Kidney epithelial cell (primary cell): Measurements from ENCODE around the gene EPHX1. TPM values are rescaled to one million over a fixed set of nuclear protein-coding genes. Genes with fewer than 3 reads are reported as not detected.
"Not testable (repeated sequence)": the region's sequence is repeated elsewhere in the genome, so short reads cannot be mapped to it uniquely, and the experiment has no call there.

ENCODE experiments used
- DNase-seq: peaks from one replicate; pipeline ENCODE4 v3.0.0-alpha.2; 2010; ENCODE audit warnings: low read depth
- H3K27me3 ChIP-seq: 2 replicates; pipeline ENCODE4 v1.6.0; 2011; ENCODE audit warnings: low read length; ENCODE audit not compliant: control insufficient read depth, insufficient read depth
- H3K36me3 ChIP-seq: 2 replicates; pipeline ENCODE4 v1.5.1; 2011; ENCODE audit warnings: low read length; ENCODE audit not compliant: control insufficient read depth, insufficient read depth
- H3K4me3 ChIP-seq: 2 replicates; pipeline ENCODE4 v1.5.1; 2011; ENCODE audit warnings: low read depth, mild to moderate bottlenecking, control low read depth, low read length
- total RNA-seq: library from RNA; depleted of rRNA; stranded (reverse); fragments of >200 nt; gene quantifications from 2 replicates; pipeline ENCODE4 v1.2.3, GENCODE V29; 2015
- TF ChIP-seq, protein P1 (sequence below): IDR thresholded peaks from 2 replicates; pipeline ENCODE4 v1.5.1; 2011; ENCODE audit warnings: mild to moderate bottlenecking, moderate library complexity, low read length, control low read depth, inconsistent platforms; ENCODE audit not compliant: insufficient read depth, poor library complexity, severe bottlenecking

EPHX1 gene
- total RNA-seq, 1 donor from 2014 or later = 23.6 TPM

DNA sequence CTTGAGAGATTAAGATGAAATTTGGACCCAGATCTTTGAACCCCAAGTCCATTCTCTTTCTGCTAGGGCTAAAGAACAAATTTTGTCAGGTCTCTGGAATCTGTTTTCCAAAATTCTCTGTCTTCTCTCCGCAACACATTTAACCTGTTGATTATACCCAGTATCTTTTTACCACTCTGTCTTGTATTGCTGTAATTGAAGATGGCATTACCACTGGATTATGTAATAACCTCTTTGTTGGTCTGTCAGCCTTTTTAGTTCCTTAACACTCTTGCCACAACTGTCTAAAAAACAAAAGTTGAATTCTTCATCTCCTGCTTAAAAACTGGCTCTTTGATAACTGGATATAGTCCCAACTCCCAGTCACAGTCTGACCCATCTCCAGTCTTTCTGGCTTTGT is 29.3 kb upstream of the EPHX1 start:
- TF ChIP-seq, protein P1, sequence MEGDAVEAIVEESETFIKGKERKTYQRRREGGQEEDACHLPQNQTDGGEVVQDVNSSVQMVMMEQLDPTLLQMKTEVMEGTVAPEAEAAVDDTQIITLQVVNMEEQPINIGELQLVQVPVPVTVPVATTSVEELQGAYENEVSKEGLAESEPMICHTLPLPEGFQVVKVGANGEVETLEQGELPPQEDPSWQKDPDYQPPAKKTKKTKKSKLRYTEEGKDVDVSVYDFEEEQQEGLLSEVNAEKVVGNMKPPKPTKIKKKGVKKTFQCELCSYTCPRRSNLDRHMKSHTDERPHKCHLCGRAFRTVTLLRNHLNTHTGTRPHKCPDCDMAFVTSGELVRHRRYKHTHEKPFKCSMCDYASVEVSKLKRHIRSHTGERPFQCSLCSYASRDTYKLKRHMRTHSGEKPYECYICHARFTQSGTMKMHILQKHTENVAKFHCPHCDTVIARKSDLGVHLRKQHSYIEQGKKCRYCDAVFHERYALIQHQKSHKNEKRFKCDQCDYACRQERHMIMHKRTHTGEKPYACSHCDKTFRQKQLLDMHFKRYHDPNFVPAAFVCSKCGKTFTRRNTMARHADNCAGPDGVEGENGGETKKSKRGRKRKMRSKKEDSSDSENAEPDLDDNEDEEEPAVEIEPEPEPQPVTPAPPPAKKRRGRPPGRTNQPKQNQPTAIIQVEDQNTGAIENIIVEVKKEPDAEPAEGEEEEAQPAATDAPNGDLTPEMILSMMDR = no peak
- no peak overlapping the region for H3K4me3 ChIP-seq
- no peaks in the 10 kb centered on the region for H3K27me3 ChIP-seq
- no peak for DNase-seq
- no peaks in the 10 kb centered on the region for H3K36me3 ChIP-seq

DNA sequence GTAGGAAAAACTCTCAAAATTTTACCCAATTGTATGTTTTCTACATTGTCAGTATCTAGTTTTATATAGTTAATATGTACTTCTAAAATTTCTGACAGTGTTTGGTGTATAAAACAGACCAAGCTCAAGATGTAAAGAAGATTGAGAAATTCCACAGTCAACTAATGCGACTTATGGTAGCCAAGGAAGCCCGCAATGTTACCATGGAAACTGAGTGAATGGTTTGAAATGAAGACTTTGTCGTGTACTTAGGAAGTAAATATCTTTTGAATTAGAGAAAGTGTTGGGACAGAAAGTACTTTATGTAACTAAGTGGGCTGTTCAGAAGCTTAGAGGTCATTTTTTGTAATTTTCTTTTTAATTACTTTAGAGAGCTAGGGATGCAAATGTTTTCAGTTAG is 20.8 kb upstream of the EPHX1 start:
- H3K4me3 ChIP-seq, H3K36me3 ChIP-seq, DNase-seq: not testable (repeated sequence)

DNA sequence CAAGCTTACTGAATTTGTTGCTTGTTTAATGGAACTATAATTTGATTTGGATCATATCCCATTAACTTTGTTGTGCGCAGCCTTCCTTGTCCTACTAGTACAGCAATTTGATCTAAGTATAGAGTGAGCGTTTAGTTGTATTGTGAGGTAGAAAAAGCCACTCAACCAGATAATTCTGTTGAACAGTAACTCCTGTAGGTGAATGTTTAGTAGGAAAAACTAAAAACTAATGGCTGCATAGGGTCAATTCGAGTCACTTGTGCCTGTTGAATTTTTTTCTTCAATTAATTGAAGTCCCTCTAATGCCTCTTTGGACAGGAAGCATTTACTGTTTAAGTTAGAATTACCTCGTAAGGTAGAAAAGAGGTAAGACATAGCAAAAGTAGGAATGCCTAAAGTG is 15.0 kb upstream of the EPHX1 start:
- TF ChIP-seq, protein P1 = no peak
- H3K36me3 ChIP-seq = peaks cover 3% of the 10 kb centered on the region
- DNase-seq = no peak
- no peaks in the 10 kb centered on the region for H3K27me3 ChIP-seq
- no peak overlapping the region for H3K4me3 ChIP-seq

More for the DNA sequence above, 20.8 kb upstream of the EPHX1 start:
- not testable (repeated sequence) for H3K27me3 ChIP-seq

DNA sequence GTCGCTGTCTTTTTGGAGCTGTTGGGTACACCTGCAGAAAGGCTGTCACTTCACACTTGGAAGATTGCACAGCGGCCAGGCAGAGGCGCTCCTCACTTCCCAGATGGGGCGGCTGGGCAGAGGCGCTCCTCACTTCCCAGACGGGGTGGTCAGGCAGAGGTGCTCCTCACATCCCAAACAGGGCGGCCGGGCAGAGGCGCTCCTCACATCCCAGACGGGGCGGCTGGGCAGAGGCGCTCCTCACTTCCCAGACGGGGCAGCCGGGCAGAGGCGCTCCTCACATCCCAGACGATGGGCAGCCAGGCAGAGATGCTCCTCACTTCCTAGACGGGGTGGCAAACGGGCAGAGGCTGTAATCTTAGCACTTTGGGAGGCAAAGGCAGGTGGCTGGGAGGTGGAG is 13.8 kb upstream of the EPHX1 start:
- H3K36me3 ChIP-seq, H3K27me3 ChIP-seq, H3K4me3 ChIP-seq, DNase-seq: not testable (repeated sequence)

DNA sequence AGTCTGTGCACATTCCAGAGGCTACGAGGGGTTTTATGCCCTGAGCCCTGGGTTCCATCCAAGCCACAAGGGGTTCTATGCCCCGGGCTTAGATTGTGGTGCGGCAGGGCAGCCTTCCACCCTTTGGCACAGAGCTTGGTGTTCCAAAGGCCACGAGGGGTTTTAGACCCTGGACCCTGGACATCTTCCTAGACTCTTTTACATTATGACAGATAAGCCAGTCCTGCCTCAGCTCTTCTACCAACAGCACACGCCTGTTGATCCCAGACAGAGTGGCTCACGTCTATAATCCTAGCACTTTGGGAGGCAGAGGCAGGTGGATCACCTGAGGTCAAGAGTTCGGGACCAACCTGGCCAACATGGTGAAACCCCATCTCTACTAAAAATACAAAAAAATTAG is 8.8 kb upstream of the EPHX1 start:
- H3K36me3 ChIP-seq, H3K27me3 ChIP-seq: not testable (repeated sequence)

DNA sequence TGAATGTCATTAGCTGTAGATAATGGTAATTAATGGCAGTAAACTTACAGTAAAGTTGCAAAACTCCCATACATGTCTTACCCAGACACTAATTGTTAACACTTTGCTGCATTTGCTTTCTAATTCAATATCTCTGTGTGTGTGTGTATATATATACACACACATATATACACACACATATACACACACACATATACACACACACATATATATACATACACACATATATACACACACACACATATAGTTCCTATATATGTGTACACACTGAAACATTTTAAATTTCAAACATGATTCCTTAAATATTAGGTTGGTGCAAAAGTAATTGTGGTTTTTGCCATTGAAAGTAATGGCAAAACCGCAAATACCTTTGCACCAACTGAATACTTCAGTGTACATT is 3.7 kb upstream of the EPHX1 start:
- no peak for DNase-seq
- TF ChIP-seq, protein P1 = no peak
- Histone ChIP-seq H3K36me3 (no peaks in the 10 kb centered on the region), H3K4me3 (no peak overlapping the region), H3K27me3 (no peaks in the 10 kb centered on the region)

More for the DNA sequence above, 8.8 kb upstream of the EPHX1 start:
- not testable (repeated sequence) for H3K4me3 ChIP-seq, DNase-seq

DNA sequence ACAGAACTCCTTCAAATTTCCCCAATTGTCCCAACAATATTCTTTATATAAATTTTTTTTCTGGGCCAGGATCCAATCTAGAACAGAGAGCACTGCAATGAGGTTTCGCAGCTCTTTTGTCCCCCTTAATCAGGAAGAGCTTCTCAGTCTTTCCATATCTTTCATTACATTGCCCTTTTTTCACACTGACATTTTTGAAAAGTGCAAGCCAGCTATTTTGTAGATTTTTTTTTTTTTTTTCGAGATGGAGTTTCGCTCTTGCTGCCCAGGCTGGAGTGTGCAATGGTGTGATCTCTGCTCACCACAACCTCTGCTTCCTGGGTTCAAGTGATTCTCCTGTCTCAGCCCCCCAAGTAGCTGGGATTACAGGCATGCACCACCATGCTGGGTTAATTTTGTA is 3.2 kb upstream of the EPHX1 start:
- DNase-seq, H3K27me3 ChIP-seq: not testable (repeated sequence)

DNA sequence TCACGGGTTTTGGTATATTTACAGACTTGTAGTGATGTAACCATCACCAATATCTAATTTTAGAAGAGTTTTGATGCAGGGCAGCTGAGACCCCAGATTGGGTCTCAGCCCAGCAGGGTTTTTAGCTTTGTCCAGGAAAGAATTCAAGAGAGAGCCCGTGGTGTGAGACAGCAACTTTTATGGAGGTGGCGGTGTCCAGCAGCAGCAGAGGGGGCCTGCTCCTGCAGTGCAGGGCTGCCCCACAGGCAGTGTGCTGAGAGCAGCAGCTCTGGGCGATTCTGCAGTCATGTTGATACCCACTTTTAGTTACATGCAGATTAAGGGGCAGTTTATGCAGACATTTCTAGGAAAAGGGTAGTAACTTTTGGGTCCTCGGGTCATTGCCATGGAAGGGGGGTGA is 1.8 kb upstream of the EPHX1 start:
- Histone ChIP-seq H3K27me3 (no peaks in the 10 kb centered on the region), H3K36me3 (no peaks in the 10 kb centered on the region), H3K4me3 (no peak overlapping the region)
- TF ChIP-seq, protein P1 = no peak
- DNase-seq = no peak

More for the DNA sequence above, 3.2 kb upstream of the EPHX1 start:
- H3K4me3 ChIP-seq, H3K36me3 ChIP-seq: not testable (repeated sequence)

DNA sequence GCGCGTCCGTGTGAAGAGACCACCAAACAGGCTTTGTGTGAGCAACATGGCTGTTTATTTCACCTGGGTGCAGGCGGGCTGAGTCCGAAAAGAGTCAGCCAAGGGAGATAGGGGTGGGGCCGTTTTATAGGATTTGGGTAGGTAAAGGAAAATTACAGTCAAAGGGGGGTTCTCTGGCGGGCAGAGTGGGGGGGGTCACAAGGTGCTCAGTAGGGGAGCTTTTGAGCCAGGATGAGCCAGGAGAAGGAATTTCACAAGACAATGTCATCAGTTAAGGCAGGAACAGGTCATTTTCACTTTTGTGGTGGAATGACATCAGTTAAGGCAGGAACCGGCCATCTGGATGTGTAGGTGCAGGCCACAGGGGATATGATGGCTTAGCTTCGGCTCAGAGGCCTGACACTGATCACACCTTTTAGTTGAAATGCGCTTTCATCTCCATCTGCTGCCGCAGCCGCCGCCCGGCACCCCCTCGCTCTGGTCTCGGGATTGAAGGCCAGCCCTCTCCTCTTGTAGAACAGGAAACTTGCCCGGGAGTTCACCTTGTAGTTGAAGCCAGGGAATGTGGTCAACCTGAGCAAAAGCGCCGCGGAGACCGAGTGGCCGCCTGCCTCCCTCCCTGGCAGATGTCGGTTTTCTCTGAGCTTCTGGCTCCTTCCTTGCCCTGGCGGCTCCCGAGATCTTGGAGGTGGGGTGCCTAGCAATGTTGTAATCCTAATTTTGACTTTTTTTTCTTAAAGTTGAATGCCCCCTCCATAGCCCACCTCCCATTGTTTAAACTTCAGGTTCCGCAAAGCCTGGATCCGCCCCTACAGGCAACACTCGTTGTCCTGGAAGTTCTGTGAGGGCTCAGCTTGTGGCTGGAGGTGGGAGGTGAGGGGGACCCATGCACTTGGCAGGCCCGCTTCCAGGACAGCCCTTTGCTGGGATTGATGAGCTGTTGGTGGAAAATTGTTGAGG is 935 bp downstream of the EPHX1 start:
- H3K36me3 ChIP-seq, DNase-seq, H3K27me3 ChIP-seq: not testable (repeated sequence)
- H3K4me3 ChIP-seq = peak overlapping the region; percentile 82
